ACC112 (cell line): ENCODE data around the gene CHTF18.
"Not testable (repeated sequence)": the region's sequence is repeated elsewhere in the genome, so short reads cannot be mapped to it uniquely, and the experiment has no call there.

Experiments
- H2AFZ ChIP-seq: fragments of 200-600 bp; sonication (generic); one replicate; pipeline ENCODE4 v1.6.0; 2017; ENCODE audit warnings: antibody characterized with exemption, low read length; ENCODE audit not compliant: unreplicated experiment
- H3K27ac ChIP-seq: fragments of 200-600 bp; sonication (generic); 2 replicates; pipeline ENCODE4 v1.5.1; 2014; ENCODE audit warnings: low read depth, mild to moderate bottlenecking, antibody characterized with exemption, low read length, moderate library complexity
- H3K27me3 ChIP-seq: fragments of 200-600 bp; sonication (generic); 2 replicates; pipeline ENCODE4 v1.6.1; 2014; ENCODE audit warnings: mild to moderate bottlenecking, antibody characterized with exemption, low read length, moderate library complexity, mixed read lengths; ENCODE audit not compliant: insufficient read depth
- H3K36me3 ChIP-seq: fragments of 200-600 bp; sonication (generic); 2 replicates; pipeline ENCODE4 v1.6.1; 2016; ENCODE audit warnings: mild to moderate bottlenecking, antibody characterized with exemption, low read length, moderate library complexity, mixed read lengths; ENCODE audit not compliant: insufficient read depth
- H3K4me1 ChIP-seq: fragments of 200-600 bp; sonication (generic); one replicate; pipeline ENCODE4 v1.6.1; 2016; ENCODE audit warnings: low read length, mixed read lengths; ENCODE audit not compliant: insufficient read depth, unreplicated experiment, control insufficient read depth
- H3K4me3 ChIP-seq: fragments of 200-600 bp; sonication (generic); 2 replicates; pipeline ENCODE4 v1.5.1; 2014; ENCODE audit warnings: mild to moderate bottlenecking, low read depth, low read length
- H3K79me2 ChIP-seq: fragments of 200-600 bp; sonication (generic); one replicate; pipeline ENCODE4 v1.6.0; 2016; ENCODE audit warnings: low read length; ENCODE audit not compliant: control insufficient read depth, unreplicated experiment, insufficient read depth

Gene CHTF18

DNA sequence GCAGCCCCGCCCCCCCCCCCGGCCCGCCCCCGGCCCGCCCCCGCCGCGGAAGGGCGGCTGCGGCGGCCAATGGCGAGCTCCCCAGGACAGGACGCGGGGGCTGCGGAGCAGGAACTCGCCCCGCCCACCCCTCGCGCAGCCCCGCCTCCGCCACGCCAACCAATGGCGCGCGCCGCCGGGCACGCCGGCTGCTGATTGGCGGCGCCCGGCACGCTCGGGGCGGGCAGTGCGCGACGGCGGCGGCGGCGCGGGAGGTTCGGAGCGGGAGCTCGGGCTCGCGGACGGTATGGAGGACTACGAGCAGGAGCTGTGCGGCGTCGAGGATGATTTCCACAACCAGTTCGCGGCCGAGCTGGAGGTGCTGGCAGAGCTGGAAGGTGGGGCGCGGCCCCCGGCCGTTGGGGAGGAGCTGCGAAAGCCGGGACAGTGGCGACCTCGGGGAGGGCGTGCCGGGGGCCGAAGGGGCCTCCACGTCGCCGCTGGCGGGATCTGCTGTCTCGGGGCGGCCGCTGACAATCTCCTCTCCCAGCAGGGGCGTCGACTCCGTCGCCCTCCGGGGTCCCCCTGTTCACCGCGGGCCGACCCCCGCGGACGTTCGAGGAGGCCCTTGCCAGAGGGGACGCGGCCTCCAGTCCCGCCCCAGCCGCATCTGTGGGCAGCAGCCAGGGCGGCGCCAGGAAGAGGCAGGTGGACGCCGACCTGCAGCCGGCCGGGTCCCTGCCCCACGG is at the start of gene CHTF18:
CHTF18 (plus strand) TSS at position 222 of the 728 bp plus-strand sequence; CDS start at position 287, 65 bp downstream.
- H2AFZ ChIP-seq, result peak within 1 kb of the TSS; percentile 95
- H3K27ac ChIP-seq, result no peak within 1 kb of the TSS
- peaks cover 15% of the 10 kb centered on the region for H3K4me1 ChIP-seq
- H3K79me2 ChIP-seq, result peaks cover 20% of the 10 kb centered on the region
- H3K4me3 ChIP-seq, result peak within 1 kb of the TSS; percentile 97
- H3K27me3 ChIP-seq, result no peaks in the 10 kb centered on the region
- H3K36me3 ChIP-seq, result peaks cover 10% of the 10 kb centered on the region; the same call in 1 of the 2 replicates

DNA sequence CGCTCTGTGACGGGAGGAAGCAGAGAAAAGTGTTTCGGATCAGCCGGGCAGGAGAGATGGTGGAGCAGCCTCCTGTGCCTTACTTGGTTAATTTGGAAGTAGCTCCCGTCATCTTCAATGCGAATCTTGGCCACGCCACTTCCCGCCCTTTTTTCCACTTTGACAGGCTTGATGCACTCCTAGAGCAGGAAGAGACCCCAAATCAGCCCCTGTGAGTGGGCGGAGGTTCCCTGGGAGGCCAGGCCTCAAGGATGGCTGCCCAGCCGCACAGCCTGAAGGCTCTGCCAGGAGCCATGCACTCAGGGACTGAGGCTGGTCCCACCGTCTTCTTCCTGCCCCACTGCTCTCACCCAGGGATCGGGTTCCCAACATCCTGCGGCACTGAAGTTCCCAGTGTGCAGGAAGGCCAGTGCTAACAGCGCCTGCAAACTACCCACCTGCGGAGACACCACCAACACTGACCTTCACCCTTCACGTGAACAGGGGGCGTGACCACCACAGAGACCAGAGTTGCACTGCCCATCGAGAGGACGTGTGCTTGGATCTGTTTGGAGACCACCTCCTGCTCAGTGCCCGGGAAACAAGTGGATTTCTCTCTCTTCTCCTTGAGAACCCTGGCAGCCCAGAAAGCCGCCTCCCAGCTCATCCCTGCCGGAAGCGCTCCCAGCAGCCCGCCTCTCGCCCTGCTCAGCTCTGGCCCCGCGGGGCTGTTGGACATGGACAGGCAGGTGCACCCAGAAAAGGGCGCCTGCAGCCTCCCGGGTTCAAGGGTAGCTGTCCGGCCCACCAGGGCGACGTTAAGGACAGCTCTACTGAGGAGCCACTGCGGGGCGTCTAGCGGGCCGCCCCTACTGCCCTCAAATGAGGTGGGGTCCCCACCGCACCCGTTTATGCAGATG is 48.6 kb upstream of the CHTF18 start:
- H3K27me3 ChIP-seq, result no peaks in the 10 kb centered on the region
- H2AFZ ChIP-seq, result no peak overlapping the region
- H3K36me3 ChIP-seq, result no peaks in the 10 kb centered on the region
- H3K79me2 ChIP-seq, result peaks cover 6% of the 10 kb centered on the region
- peak overlapping the region; percentile 98 for H3K4me3 ChIP-seq
- H3K27ac ChIP-seq, result no peak overlapping the region
- H3K4me1 ChIP-seq, result no peaks in the 10 kb centered on the region

DNA sequence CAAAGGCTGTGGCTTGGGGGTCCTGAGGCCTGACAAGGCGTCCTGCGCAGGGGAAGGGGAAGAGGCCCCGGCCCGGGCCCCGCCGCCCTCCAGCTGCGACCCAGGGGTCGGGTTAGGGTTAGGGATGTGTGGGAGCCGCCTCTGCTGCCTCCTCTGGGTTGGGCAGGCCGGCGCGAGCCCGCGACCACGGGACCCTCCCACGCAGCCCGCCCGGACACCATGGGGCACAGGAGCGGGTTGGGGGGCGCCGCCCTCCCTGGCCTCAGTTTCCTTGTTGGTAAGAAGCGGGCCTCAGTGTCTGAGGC is 48.0 kb upstream of the CHTF18 start:
- Histone ChIP-seq H3K4me3 (peak overlapping the region; percentile 98), H3K79me2 (peaks cover 6% of the 10 kb centered on the region), H3K27me3 (no peaks in the 10 kb centered on the region), H3K4me1 (no peaks in the 10 kb centered on the region), H3K27ac (no peak overlapping the region), H2AFZ (peak overlapping the region; percentile 99), H3K36me3 (no peaks in the 10 kb centered on the region)

DNA sequence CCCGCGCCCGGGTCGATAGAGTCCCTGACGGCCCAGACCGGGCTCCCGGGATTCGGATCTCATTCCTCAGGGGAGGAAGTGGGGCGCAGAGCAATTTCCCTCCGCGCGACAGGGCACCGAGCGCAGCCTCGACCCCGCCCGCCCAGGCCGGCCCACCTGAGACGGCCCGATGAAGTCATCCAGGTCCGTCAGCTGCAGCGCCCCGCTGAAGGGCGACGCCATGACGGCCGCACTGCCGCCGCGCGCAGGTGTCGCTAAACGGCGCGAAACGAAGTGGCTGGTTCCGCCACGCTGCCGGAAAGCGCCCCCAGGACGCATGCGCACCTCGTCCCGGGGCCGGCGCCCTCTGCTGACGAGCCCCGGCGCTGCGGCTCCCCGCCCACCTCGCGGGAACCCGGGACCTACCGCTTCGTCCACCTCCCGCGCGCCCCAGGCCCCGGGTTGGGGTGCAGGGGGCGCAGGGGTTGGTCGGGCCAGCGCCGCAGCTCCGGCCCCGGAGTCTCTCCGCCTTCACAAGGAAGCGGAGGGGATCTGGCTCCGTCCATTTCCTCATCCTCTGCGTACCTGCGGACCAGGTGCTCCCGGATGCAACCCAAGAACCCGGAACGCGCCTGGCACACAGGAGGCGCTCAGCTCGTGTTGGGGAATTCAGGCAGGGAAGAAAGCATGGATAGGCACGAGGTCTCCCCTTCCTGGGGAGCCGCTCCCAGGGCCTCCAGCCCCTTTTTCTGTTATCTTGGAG is 47.5 kb upstream of the CHTF18 start, which contains the start of gene CIAO3:
CIAO3 (minus strand) TSS at position 234 of the 742 bp plus-strand sequence; CDS start at position 222, 12 bp downstream.
- Histone ChIP-seq H2AFZ (peak within 1 kb of the TSS; percentile 99), H3K36me3 (no peaks in the 10 kb centered on the region), H3K79me2 (peaks cover 6% of the 10 kb centered on the region), H3K27me3 (no peaks in the 10 kb centered on the region), H3K27ac (no peak within 1 kb of the TSS), H3K4me1 (no peaks in the 10 kb centered on the region), H3K4me3 (peak within 1 kb of the TSS; percentile 98)

DNA sequence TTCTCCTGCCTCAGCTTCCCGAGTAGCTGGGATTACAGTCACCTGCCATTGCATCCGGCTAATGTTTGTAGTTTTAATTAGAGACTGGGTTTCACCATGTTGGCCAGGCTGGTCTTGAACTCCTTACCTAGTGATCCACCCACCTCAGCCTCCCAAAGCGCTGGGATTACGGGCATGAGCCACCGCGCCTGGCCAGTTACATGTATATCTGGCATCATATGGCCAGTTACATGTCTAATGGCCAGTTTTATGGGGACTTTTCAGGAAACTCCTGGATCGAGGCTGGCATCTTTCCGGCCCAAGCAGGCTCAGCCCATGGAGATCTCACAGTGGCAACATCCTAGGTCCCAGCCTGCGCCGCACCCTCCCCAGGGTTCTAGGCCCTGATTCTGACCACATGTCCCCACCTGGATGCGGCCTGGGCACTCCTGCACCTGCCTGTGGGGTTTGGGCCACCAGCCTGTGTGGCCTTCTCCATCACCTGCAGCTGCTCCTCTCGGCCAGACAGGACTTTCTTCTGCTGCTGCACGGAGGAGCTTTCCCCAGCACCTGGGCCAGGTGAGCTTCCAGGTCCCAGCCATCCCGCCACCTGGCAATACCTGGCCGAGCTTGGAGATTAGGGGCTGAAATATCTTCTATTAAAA is 46.3 kb upstream of the CHTF18 start:
- Histone ChIP-seq H3K79me2 (peaks cover 6% of the 10 kb centered on the region), H3K36me3 (no peaks in the 10 kb centered on the region), H3K27me3 (no peaks in the 10 kb centered on the region), H2AFZ (no peak overlapping the region), H3K4me1 (no peaks in the 10 kb centered on the region), H3K4me3 (no peak overlapping the region), H3K27ac (no peak overlapping the region)

DNA sequence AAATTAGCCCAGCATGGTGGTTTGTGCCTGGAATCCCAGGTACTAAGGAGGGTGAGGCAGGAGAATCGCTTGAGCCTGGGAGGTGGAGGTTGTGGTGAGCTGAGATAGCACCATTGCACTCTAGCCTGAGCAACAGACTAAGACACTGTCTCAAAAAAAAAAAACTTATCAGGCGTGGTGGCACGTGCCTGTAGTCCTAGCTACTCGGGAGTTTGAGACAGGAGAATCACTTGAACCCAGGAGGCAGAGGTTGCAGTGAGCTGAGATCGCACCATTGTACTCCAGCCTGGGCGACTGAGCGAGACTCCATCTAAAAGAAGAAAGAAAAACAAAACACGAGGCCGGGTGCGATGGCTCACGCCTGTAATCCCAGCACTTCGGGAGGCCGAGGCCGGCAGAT is 45.5 kb upstream of the CHTF18 start:
- not testable (repeated sequence) for H3K4me3 ChIP-seq, H2AFZ ChIP-seq, H3K27ac ChIP-seq, H3K27me3 ChIP-seq, H3K4me1 ChIP-seq, H3K36me3 ChIP-seq, H3K79me2 ChIP-seq

DNA sequence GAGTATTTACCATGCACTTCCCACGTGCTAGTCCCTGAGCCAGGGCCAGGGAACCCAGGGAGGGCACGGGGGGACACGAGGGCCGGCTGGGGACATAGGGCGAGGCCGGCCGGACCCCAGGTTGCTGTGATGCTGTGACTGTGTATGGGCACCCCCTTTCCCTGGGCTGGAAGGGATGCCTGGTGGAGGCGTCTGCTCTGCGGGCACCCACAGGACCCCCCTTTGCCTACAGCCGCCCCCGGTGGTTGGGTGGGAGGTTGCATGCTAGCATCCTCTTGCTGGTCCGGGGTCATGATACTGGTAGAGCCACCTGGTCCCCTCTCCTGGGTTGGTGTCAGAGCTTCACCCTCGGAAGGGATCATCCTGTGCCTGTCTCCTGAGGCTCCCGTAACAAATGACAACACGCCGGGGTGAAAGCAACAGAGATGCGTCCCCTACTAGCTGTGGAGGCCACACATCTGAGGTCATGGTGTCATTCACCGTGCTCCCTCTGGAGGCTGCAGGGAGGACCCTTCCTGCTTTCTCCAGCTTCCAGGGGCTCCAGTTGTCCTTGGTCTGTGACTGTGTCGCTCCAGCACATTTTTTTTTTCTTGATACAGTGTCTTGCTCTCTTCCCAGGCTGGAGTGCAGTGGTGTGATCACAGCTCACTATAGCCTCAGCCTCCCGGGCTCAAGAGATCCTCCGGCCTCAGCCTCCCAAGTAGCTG is 44.5 kb upstream of the CHTF18 start:
- Histone ChIP-seq H2AFZ (no peak overlapping the region), H3K4me3 (no peak overlapping the region), H3K36me3 (no peaks in the 10 kb centered on the region), H3K27me3 (no peaks in the 10 kb centered on the region), H3K79me2 (peaks cover 6% of the 10 kb centered on the region), H3K27ac (no peak overlapping the region), H3K4me1 (no peaks in the 10 kb centered on the region)

DNA sequence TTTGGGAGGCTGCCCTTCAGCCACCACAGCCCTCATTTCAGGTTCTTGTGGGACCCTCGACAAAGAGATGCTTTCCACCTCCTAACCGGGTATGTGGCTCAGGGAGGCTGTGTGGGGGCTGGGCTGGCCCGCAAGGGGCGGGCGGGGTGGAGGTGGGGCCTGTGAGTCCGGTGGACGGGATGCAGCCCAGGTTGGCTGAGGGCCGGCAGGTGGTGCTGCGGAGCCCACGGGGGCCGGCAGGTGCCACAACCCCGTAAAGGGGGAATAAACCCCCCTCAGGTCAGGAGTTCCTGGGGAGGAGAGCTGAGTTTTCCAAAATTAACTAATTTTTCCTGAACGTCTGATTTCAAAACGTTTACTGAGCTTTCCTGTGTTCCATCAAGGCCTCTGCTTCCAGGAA is 42.7 kb upstream of the CHTF18 start:
- Histone ChIP-seq H2AFZ (no peak overlapping the region), H3K4me3 (no peak overlapping the region), H3K27ac (no peak overlapping the region), H3K27me3 (no peaks in the 10 kb centered on the region), H3K4me1 (no peaks in the 10 kb centered on the region), H3K36me3 (no peaks in the 10 kb centered on the region), H3K79me2 (no peaks in the 10 kb centered on the region)

DNA sequence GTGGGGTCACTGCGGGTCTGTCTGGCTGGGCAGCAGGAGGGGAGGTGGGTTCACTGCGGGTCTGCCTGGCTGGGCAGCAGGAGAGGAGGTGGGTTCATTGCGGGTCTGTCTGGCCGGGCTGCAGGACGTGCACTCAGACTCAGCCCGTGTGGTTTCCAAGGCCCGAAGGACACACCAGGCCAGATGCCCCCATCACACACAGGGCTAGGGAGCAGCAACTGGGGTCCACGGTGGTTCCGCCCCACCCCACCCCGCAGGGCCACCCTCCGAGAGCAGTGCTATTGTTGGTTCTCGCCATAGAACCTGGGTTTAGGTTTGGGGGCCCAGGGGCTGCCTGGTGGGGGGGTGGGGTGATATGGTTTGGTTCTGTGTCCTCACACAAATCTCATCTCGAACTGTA is 41.8 kb upstream of the CHTF18 start:
- H3K79me2 ChIP-seq, result no peaks in the 10 kb centered on the region
- H3K4me3 ChIP-seq, result no peak overlapping the region
- no peaks in the 10 kb centered on the region for H3K27me3 ChIP-seq
- no peaks in the 10 kb centered on the region for H3K4me1 ChIP-seq
- H2AFZ ChIP-seq, result no peak overlapping the region
- no peak overlapping the region for H3K27ac ChIP-seq
- no peaks in the 10 kb centered on the region for H3K36me3 ChIP-seq
